ENCODE results near the gene ATRNL1.

Gene ATRNL1

DNA sequence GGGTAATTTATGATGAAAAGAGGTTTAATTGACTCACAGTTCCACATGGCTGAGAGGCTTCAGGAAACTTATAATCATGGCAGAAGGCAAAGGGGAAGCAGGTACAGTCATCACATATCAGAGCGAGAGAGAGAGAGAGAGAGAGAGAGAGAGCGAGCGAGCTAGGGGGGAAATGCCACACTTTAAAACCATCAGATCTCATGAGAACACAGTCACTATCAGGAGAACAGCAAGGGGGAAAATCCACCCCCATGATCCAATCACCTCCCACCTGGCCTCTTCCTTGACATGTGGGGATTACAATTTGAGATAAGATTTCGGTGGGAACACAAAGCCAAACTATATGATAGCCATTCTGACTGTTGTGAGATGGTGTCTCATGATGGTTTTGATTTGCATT, 603.6 kb downstream of the ATRNL1 start:
- TF ChIP-seq CTCF (IDR thresholded peaks at IDR 0.05; ENCODE audit: low read depth, low read length) = no peak
- H3K4me3 ChIP-seq (ENCODE audit: low read depth, low read length) = no peak overlapping the region

DNA sequence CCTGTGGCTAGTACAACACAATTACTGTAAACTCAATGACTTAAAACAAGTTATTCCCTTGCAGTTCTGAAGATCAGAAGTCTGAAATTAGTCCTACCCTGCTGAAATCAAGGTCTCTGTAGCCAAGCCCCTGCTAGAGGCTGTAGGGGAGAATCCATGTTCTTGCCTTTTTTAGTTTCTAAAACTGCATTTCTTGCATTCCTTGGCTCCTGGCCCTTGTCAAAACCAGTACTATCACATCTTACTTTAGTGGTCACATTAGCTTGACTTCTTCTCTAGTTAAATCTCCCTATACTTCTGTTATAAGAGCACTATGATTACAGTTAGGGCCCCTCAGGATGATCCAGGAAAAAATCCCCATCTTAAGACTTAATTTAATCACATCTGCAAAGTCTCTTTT, 612.9 kb downstream of the ATRNL1 start:
- no peak for TF ChIP-seq CTCF (IDR thresholded peaks at IDR 0.05; ENCODE audit: low read depth, low read length)

DNA sequence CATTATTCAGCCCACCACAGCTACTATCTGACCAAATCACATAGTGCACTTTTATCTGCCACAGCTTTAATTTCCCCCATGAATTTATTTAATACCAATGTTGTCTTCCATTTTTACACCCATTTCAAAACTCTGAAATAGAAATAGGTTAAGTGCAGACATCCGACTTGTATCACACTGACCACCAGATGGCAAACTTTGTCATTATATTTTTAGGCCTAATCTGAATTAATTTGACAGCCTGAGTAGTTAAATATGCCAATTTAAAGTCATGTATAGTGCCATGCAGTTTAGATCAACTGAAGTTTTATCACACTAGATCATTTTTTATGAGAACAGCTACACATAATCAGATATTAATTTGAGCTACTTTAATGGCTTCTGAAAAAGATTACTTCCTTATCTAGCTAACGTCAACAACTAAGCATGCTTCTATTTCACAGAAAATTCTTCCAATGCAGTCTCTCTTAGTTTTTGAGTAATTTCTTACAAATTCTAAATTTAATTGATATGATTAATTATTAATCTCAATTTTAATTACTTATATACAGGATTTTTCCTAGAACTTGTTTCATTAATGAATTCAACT, 613.4 kb downstream of the ATRNL1 start:
- H3K4me3 ChIP-seq (ENCODE audit: low read depth, low read length) = no peak overlapping the region
- peak; percentile 15; the same call in 1 of the 2 replicates for TF ChIP-seq CTCF (IDR thresholded peaks at IDR 0.05; ENCODE audit: low read depth, low read length)

More for the DNA sequence above, 612.9 kb downstream of the ATRNL1 start:
- no peak overlapping the region for H3K4me3 ChIP-seq (ENCODE audit: low read depth, low read length)

- no peak overlapping the region for H3K4me3 ChIP-seq (ENCODE audit: low read depth, low read length)
- TF ChIP-seq CTCF (IDR thresholded peaks at IDR 0.05; ENCODE audit: low read depth, low read length) = no peak
These were observed 617.0 kb downstream of the ATRNL1 start for GRCh38 chr10:115710136-115710535.

DNA sequence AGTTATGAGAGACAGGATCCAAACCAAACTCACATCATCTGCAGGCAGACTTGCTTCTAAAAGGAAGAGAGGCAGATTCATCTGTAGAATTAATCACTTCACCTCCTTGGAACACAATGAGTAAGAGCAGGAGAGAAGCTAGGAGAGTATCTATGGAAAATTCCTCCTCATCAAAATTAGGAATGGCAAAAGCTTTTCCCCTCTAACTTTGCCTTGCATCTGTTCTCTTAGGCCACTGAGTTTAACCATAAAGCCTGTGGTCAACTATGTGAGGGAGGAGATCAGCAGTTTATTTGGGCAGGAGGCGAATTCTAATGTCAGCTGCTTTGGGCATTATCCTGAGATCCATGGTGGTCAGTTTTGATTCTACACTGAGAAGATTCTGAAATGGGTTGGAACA, 618.1 kb downstream of the ATRNL1 start:
- TF ChIP-seq CTCF (IDR thresholded peaks at IDR 0.05; ENCODE audit: low read depth, low read length) = no peak
- no peak overlapping the region for H3K4me3 ChIP-seq (ENCODE audit: low read depth, low read length)

DNA sequence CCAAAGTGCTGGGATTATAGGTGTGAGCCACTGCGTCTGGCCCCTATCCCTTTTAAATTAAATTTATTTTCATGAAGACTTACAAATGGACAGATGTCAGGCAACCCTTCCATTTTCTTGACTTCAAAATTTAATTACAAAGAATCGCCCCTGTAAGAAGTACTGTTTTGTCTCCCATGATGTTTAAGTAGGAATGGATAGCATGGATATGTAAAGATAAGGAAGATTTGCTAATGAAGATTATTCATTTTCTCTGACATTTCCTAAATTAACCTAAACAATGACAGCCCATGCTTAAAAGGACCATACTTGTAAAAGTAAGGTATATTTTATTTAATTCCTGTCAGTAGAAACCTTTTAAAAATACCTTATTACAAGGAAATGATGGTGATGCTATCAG, 627.0 kb downstream of the ATRNL1 start:
- TF ChIP-seq CTCF (IDR thresholded peaks at IDR 0.05; ENCODE audit: low read depth, low read length) = no peak
- H3K4me3 ChIP-seq (ENCODE audit: low read depth, low read length) = no peak overlapping the region

DNA sequence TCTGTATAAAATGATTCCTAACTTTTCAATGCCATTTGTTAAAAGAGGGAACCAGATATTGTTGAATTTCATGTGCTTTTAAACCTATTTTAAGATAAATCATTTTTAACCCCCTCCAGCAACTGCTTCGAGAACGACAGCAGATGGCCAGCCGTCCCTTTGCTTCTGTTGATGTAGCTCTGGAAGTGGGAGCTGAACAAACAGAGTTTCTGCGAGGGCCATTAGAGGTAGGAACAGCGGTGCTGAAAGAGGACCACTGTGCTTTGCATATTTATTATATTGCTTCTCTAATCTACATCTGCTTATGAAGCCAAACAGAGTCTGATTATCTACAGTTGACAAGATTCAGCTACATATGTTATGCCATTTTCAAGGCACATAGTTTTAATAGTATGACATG, 634.0 kb downstream of the ATRNL1 start:
- no peak overlapping the region for H3K4me3 ChIP-seq (ENCODE audit: low read depth, low read length)
- TF ChIP-seq CTCF (IDR thresholded peaks at IDR 0.05; ENCODE audit: low read depth, low read length) = no peak

All from WI38 (cell line).